Measurements from ENCODE around the gene KIF25. TPM values are rescaled to one million over a fixed set of nuclear protein-coding genes. Genes with fewer than 3 reads are reported as not detected.

KIF25 gene
- total and polyA plus RNA-seq, 4 donors = 0.05 TPM; not detected in 3

- no peak for TF ChIP-seq REST (IDR thresholded peaks at IDR 0.05)
- no peak for TF ChIP-seq FOXA1 (IDR thresholded peaks at IDR 0.05)
- TF ChIP-seq FOXA2 (IDR thresholded peaks at IDR 0.05) = no peak
These were observed 7.5 kb downstream of the KIF25 start (continued) for GRCh38 chr6:168004945-168005344.

DNA sequence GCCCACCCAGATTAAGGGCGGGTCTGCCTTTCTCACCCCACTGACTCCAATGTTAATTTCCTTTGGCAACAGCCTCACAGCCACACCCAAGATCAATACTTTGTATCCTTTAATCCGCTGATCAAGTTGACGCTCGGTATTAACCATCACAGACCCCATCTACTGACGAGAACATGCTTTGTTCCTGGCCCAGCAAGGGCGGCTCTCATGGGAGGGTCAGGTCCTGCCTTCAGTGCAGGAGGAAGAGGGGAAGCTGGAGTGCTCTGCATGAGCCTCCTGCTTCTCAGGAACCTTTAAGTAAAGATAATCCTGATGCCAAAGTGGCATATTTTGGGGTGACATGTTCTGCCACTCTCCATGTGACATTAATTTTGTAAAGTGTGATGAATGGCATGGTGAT lies 8.3 kb downstream of the KIF25 start:
- H3K27ac ChIP-seq (ENCODE audit: low read depth in 1 of 2, low read length in 2 of 2) = no peak overlapping the region
- DNase-seq (ENCODE audit: low spot score) = peak; percentile 2
- H3K36me3 ChIP-seq (ENCODE audit: control insufficient read depth in 4 of 4, insufficient read depth in 3 of 4, low read depth in 1 of 4, low read length in 3 of 4) = no peaks in the 10 kb centered on the region
- 95% methylated on average over 6 of the region's 6 CpGs for WGBS
- TF ChIP-seq NR2F2 (IDR thresholded peaks at IDR 0.05) (no peak), YY1 (IDR thresholded peaks at IDR 0.05) (no peak), RAD21 (IDR thresholded peaks at IDR 0.05) (no peak), ZBTB33 (IDR thresholded peaks at IDR 0.05) (no peak), HNF4G (IDR thresholded peaks at IDR 0.05) (no peak), TAF1 (conservative IDR thresholded peaks at IDR 0.05) (no peak), GABPA (IDR thresholded peaks at IDR 0.05 in 1 of 2, conservative IDR thresholded peaks at IDR 0.05 in 1 of 2) (no peak), HNF4A (conservative IDR thresholded peaks at IDR 0.05) (no peak)
- TF ChIP-seq, protein P1, sequence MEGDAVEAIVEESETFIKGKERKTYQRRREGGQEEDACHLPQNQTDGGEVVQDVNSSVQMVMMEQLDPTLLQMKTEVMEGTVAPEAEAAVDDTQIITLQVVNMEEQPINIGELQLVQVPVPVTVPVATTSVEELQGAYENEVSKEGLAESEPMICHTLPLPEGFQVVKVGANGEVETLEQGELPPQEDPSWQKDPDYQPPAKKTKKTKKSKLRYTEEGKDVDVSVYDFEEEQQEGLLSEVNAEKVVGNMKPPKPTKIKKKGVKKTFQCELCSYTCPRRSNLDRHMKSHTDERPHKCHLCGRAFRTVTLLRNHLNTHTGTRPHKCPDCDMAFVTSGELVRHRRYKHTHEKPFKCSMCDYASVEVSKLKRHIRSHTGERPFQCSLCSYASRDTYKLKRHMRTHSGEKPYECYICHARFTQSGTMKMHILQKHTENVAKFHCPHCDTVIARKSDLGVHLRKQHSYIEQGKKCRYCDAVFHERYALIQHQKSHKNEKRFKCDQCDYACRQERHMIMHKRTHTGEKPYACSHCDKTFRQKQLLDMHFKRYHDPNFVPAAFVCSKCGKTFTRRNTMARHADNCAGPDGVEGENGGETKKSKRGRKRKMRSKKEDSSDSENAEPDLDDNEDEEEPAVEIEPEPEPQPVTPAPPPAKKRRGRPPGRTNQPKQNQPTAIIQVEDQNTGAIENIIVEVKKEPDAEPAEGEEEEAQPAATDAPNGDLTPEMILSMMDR (IDR thresholded peaks at IDR 0.05; ENCODE audit: low read depth, low read length, missing input control) = no peak
- TF ChIP-seq, protein P2, sequence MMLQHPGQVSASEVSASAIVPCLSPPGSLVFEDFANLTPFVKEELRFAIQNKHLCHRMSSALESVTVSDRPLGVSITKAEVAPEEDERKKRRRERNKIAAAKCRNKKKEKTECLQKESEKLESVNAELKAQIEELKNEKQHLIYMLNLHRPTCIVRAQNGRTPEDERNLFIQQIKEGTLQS (IDR thresholded peaks at IDR 0.05) = no peak
- H3K9me3 ChIP-seq (ENCODE audit: control insufficient read depth in 4 of 4, low read length in 3 of 4) = peaks cover 0 to 4% (median 1%) of the 10 kb centered on the region in 4 donors
- no peak overlapping the region for H3K9ac ChIP-seq (ENCODE audit: low read depth in 1 of 2, low read length in 2 of 2)
- no peak overlapping the region for H3K4me3 ChIP-seq (ENCODE audit: low read depth in 1 of 3, low read length in 3 of 3)
- H3K4me1 ChIP-seq (ENCODE audit: control insufficient read depth in 4 of 4, insufficient read depth in 4 of 4, low read length in 3 of 4) = no peaks in the 10 kb centered on the region
- no peaks in the 10 kb centered on the region for H3K27me3 ChIP-seq (ENCODE audit: control insufficient read depth in 4 of 4, insufficient read depth in 4 of 4, low read length in 3 of 4)
